Mucosa of gallbladder (tissue), 1 donor: ENCODE data around the gene CPSF4. TPM values are rescaled to one million over a fixed set of nuclear protein-coding genes. Genes with fewer than 3 reads are reported as not detected.

Experiments used
- DNase-seq: peaks from one replicate; pipeline ENCODE4 v3.0.0-alpha.2; 2020; ENCODE audit warnings: low spot score
- total RNA-seq: library from RNA; stranded (reverse); gene quantifications from one replicate; pipeline ENCODE4 v1.2.1, GENCODE V29; 2021
- donor health status: DM: no; HTN: no; CAD: no.

CPSF4 gene
- total RNA-seq, 1 donor from 2014 or later, result 29.0 TPM

GRCh38 chr7:99448855-99449254 lies 10.1 kb downstream of the CPSF4 start:
- no peak for DNase-seq

- no peak for DNase-seq
These were observed 10.6 kb downstream of the CPSF4 start for GRCh38 chr7:99449326-99449725.

- DNase-seq, result no peak
These were observed 13.2 kb downstream of the CPSF4 start for GRCh38 chr7:99451936-99452335.

- no peak for DNase-seq
These were observed 13.8 kb downstream of the CPSF4 start for GRCh38 chr7:99452541-99452940.

GRCh38 chr7:99453105-99453504 lies 14.4 kb downstream of the CPSF4 start:
- no peak for DNase-seq

- no peak for DNase-seq
These were observed 17.1 kb downstream of the CPSF4 start for GRCh38 chr7:99455874-99456273.

GRCh38 chr7:99456288-99456687 lies 17.5 kb downstream of the CPSF4 start:
- DNase-seq, result no peak

- no peak for DNase-seq
These were observed 18.4 kb downstream of the CPSF4 start for GRCh38 chr7:99457050-99457649.

- no peak for DNase-seq
These were observed 19.1 kb downstream of the CPSF4 start for GRCh38 chr7:99457650-99458493.

GRCh38 chr7:99459087-99459486 lies 20.3 kb downstream of the CPSF4 start:
- DNase-seq, result no peak

GRCh38 chr7:99460651-99461050 lies 21.9 kb downstream of the CPSF4 start:
- no peak for DNase-seq

- no peak for DNase-seq
These were observed 22.5 kb downstream of the CPSF4 start for GRCh38 chr7:99461221-99461620.

- no peak for DNase-seq
These were observed 26.7 kb downstream of the CPSF4 start for GRCh38 chr7:99465421-99465768.

- no peak for DNase-seq
These were observed 29.7 kb downstream of the CPSF4 start for GRCh38 chr7:99468336-99468918.

GRCh38 chr7:99469381-99470065 lies 30.8 kb downstream of the CPSF4 start:
- DNase-seq, result no peak

GRCh38 chr7:99472561-99473314 lies 34.0 kb downstream of the CPSF4 start, which contains the start of gene ZNF789:
Gene ZNF789 (plus strand): TSS chr7:99472890. CDS start chr7:99476457, 3,567 bp downstream.
- peak; percentile 99 for DNase-seq

- DNase-seq, result peak; percentile 28
These were observed 34.5 kb downstream of the CPSF4 start for GRCh38 chr7:99473315-99473596.

GRCh38 chr7:99476107-99476506 lies 37.4 kb downstream of the CPSF4 start:
- DNase-seq, result no peak

- DNase-seq, result no peak
These were observed 40.0 kb downstream of the CPSF4 start for GRCh38 chr7:99478464-99479440.

GRCh38 chr7:99485094-99485493 lies 46.4 kb downstream of the CPSF4 start:
- no peak for DNase-seq

- no peak for DNase-seq
These were observed 50.5 kb downstream of the CPSF4 start for GRCh38 chr7:99489235-99489634.
